Coronary artery (tissue), 2 donors: ENCODE data around the gene SUPT6H.

Experiments
- DNase-seq: peaks from one replicate; pipeline ENCODE4 v3.0.0-alpha.2; 2017; ENCODE audit warnings: low spot score
- H3K27ac ChIP-seq, 2 donors: fragments of 200-600 bp; sonication (generic); one replicate each; pipeline ENCODE4 v1.5.1; 2016 to 2019
- H3K4me3 ChIP-seq: fragments of 200-600 bp; sonication (generic); 2 replicates; pipeline ENCODE4 v1.5.1; 2016; ENCODE audit warnings: mild to moderate bottlenecking, moderate library complexity
- TF ChIP-seq, protein P1 (sequence below): fragments of 200-600 bp; sonication (generic); IDR thresholded peaks from one replicate; pipeline ENCODE4 v1.5.1; 2019; ENCODE audit warnings: antibody characterized with exemption

Gene SUPT6H

DNA sequence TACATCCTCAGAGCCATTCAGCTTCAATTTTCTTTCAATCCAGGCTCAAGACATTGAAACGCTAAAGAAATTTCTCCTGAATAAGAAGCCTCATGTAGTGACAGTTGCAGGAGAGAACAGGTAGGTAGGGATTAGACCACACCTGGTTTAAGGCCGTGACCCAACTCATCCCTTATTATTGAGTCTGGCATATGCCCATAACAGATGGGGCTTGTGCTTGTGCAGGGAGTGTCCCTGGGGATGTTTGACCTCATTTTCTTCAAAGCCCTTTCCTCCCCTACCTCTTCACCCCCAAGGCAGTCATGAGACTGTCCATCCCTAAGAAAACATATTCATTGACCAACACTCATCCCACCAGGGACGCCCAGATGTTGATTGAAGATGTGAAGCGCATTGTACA lies 24.3 kb downstream of the SUPT6H start:
- no peak for DNase-seq
- TF ChIP-seq, protein P1, sequence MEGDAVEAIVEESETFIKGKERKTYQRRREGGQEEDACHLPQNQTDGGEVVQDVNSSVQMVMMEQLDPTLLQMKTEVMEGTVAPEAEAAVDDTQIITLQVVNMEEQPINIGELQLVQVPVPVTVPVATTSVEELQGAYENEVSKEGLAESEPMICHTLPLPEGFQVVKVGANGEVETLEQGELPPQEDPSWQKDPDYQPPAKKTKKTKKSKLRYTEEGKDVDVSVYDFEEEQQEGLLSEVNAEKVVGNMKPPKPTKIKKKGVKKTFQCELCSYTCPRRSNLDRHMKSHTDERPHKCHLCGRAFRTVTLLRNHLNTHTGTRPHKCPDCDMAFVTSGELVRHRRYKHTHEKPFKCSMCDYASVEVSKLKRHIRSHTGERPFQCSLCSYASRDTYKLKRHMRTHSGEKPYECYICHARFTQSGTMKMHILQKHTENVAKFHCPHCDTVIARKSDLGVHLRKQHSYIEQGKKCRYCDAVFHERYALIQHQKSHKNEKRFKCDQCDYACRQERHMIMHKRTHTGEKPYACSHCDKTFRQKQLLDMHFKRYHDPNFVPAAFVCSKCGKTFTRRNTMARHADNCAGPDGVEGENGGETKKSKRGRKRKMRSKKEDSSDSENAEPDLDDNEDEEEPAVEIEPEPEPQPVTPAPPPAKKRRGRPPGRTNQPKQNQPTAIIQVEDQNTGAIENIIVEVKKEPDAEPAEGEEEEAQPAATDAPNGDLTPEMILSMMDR = no peak
- Histone ChIP-seq H3K4me3 (no peak overlapping the region), H3K27ac (no peak overlapping the region)

DNA sequence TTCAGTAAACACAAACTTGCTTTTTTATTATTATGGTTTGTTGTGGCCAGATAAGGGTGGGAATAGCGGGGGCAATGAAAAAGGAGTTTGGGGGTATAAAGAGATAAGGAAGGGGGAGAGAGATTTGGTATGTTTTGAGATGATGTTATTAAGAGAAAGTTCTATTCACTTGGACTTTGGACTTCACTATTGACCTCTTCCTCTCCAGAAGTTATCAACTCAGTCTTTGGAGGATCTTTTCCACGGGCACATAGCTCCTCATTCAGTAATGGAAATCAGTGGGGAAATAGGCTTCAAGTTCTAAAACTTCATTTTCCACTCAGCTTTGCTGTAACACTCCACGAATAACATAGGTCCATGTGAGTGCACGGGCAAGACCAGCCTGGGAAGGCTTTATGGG lies 26.5 kb downstream of the SUPT6H start:
- no peak overlapping the region for H3K27ac ChIP-seq
- H3K4me3 ChIP-seq = no peak overlapping the region
- TF ChIP-seq, protein P1 = no peak
- DNase-seq = no peak

DNA sequence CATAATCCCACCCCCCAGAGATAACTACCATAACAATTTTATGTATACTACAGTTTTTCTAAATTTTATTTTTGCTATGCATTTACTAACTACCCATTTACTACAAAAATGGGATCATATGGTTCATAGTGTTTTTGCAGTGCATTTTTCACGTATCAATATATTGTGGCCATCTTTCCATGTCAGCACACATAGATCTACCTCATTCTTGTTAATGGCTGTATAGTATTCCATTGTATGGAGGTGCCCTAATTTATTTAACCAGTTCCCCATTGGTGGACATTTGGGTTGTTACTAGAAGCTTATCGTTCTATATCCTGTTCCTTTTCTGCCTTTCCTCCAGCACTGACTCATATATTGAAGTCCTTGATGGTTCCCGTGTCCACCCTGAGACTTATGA lies 27.0 kb downstream of the SUPT6H start:
- DNase-seq = no peak
- Histone ChIP-seq H3K27ac (no peak overlapping the region), H3K4me3 (no peak overlapping the region)
- TF ChIP-seq, protein P1 = no peak

DNA sequence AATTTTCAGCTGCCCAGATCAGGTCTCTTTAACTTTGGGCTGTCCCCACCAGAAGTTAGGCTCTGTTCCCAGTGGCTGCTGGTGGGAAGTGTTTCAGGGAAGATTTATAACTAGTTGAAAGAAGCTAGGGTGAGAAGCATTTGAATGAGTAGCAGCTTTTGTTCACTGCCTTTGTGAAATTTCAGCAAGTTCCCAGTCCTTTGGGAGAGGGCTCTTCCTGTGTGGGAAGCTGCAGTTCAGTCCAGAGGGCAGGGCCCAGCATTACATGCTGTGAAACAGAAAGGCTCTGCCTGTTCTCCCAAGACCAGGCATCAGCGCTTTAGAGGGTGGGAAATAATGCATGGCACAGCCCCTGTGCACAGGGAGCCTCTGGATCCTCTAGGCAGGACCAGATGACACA lies 31.9 kb downstream of the SUPT6H start:
- no peak for DNase-seq
- H3K4me3 ChIP-seq = no peak overlapping the region
- TF ChIP-seq, protein P1 = no peak
- no peak overlapping the region for H3K27ac ChIP-seq

DNA sequence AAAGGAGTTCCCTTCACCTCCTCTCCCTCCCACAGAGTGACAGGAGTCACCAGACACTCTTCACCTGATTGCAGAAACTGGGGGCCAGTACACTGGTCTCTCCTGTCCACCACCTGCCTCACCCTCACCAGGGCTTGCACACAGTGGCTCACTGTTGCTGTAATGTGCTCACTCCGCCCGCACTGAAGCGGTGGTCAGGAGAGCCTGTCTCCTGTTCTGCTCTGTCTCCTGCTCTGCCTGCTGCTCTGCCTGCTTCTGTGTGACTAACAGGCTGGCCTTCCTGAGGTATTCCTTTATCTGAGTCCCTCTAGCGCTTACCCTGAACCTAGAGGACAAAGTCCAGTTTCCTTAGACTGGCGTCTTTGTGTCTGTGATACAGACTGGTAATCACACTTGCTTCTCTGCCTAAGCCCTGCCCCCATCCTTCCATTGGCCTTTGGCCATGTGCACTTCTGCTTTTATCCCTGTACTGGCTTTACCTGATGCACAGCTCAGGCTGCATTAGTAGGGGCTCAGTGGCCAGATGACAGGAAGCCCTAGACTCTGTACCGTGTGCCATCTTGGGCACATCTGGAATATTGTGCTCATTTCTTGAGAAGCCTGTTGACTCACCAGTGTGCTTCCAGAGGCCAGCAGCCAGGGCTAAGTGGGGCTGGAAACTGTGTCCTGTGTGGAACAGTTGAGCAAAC lies 36.4 kb downstream of the SUPT6H start:
- Histone ChIP-seq H3K27ac (no peak overlapping the region), H3K4me3 (no peak overlapping the region)
- DNase-seq = no peak
- TF ChIP-seq, protein P1 = no peak

DNA sequence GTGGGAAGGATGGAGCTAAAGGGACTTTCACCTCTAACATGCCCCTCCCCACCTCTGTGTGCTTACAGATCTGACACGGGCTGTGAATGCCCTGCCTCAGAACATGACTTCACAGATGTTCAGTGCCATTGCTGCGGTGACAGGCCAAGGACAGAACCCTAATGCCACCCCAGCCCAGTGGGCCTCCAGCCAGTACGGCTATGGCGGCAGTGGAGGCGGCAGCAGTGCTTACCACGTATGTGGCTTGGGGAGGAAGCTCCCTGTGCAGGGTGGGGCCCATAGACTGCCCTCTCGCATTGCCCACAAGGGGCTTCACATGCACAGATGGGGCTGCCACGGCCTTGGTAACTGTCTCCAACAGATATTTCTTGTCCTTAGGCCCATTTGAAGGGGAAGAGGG lies 38.3 kb downstream of the SUPT6H start:
- DNase-seq = no peak
- TF ChIP-seq, protein P1 = no peak
- Histone ChIP-seq H3K4me3 (no peak overlapping the region), H3K27ac (no peak overlapping the region)

DNA sequence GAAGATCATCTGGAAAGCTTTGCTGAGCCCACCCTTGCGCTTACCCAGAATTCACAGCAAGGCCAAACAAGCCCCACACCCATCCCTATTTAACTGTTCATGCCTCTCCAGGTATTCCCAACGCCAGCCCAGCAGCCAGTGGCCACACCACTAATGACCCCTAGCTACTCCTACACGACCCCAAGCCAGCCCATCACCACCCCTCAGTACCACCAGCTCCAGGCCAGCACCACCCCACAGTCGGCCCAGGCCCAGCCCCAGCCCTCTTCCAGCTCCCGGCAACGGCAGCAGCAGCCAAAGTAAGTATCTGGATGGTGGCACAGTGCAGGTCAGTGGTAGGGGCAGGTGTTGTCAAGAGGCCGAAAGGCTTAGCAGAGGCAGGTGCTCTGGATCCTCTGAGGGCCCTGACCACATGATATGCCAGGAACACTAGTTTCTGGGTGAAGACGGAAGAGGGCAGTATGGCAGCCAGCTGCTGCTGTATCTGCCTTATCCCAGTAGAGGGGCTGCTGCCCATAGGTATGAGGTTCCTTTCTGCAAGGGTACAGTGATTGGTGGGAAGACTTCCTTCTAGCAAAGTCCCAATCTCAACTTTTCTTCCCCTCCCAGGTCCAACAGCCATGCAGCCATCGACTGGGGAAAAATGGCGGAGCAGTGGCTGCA lies 39.0 kb downstream of the SUPT6H start:
- no peak overlapping the region for H3K27ac ChIP-seq
- DNase-seq = no peak
- H3K4me3 ChIP-seq = no peak overlapping the region
- TF ChIP-seq, protein P1 = no peak
